Skeletal muscle cell (primary cell): Measurements from ENCODE around the gene RASSF5.
A peak's percentile ranks its signal among the peaks of the same experiment; 100 is the strongest.

Source experiments
- DNase-seq: peaks from one replicate; pipeline ENCODE4 v3.0.0-alpha.2; 2010; ENCODE audit warnings: low read depth
- H3K4me3 ChIP-seq: 2 replicates; pipeline ENCODE4 v1.5.1; 2011; ENCODE audit warnings: low read depth, mild to moderate bottlenecking, control low read depth, low read length, moderate library complexity

RASSF5 gene

DNA sequence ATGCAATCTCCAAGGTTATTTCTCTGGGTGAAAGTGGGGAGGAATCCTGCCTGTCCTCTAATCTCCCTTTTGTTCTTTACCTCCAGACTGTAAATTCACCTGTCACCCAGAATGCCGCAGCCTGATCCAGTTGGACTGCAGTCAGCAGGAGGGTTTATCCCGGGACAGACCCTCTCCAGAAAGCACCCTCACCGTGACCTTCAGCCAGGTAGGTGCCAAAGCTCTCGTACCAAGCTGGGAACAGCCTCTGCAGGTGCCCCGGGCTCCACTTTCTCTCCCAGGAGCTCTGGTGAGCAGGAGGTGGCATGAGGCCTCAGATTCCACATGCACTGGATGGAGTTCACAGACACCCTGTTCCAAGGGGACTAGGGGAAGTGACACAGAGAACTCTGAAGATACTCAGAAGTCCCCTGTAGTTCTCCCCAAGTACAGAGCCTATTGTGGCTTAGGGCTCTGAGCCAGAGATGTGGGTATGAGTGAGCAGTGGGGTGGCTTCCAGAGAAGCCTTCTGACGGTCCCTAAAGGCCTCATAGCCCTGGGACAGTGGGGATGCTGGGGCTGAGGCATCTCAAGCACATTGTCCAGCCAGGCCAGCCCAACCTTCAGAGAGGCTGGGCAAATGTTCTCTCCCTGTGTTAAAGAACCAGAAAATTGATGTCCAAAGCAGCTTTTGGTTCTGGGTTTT is 30.9 kb downstream of the RASSF5 start:
- DNase-seq, result no peak
- no peak overlapping the region for H3K4me3 ChIP-seq

DNA sequence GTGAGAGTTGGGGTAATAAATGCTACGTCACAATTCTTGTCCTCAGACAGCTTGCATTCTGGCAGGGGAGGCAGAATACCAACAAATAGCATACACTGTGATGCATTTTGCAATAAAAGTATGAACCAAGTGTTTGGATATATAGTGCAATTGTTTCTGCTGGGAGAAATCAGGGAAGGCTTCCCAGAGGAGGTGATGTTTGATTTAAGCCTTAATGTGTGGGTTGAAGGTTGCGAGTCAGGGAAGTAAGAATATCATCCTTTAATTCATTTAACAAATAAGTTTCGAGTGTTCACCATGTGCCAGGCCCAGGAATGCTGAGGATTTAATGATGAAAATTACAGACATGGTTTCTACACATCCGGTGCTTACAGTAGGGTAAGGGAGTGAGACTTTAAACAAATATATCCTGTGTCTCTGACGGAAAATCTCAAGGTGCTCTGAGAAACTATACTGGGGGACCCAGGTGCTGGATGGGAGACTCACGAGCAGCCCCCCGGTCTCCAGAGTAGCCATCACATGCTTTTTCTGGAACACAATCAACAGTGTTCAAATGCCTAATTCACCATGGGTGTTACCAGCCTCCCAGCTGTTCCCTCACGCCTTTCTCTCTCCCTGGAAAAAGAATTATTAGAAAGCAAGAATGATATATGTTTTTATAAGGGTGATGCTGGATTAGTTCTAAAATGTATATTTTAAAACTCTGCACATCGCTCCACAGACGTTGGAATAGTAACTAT is 31.7 kb downstream of the RASSF5 start:
- DNase-seq, result no peak
- no peak overlapping the region for H3K4me3 ChIP-seq

DNA sequence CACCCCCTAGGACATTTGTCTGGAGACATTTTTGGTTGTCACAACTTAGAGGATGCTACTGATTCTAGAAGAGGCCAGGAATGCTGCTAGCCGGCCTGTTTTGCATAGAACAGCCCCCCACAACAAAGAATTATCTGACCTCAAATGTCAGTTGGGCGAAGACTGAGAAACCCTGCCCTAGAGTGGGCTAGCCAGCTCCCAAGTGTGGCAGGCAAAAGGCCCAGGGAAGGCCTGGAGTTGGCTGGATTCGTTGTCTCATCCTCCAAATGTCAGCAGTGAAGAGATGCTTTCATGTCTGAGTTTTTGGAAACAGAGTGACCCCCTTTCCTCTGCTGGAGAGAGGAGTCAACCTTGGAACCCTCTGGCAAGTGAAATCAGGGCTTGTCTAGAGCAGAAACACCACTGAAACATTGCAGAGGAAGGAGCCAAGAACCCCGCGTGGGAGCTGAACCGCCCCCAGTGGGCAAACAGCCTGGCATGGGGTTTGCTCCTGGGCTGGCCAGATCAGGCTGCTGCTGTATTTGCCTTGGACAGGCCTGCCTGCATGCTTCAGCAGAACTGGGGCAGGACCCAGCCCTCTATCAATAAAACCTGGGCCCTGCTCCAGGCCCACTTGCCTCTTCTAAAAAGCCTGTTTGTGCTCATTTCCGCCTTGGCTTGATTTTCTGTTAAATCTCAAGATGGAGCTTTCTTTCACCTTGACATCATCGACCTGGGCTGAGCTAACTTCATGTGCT is 32.9 kb downstream of the RASSF5 start:
- no peak for DNase-seq
- H3K4me3 ChIP-seq, result no peak overlapping the region

DNA sequence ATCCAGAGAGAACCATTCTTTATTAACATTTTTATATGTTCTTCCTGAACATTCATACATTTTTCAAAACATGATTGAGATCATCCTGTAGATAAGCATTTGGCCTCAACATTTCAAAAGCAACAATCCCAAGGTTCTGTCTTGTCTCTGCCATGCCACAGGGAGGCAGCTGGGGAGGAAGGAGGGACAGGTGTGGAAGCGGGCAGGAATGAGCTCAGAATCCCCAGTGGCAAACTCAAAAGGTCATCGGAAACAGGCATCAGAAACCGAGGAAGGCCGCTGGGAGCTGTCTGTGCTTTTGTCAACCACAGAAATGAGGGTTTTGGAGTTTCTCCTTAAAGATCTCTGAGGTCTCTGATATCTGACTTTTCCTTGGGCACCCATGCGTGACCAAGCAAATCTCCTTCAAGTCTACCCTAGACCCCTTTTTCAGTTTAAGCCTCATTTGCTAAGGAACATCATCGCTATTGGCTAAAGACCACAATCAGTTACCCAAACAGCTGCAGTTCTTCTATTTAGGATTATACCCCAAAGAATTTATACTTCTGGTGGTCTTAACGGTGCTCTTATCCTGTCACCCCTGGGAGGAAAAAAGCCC is 34.0 kb downstream of the RASSF5 start:
- DNase-seq, result no peak
- H3K4me3 ChIP-seq, result no peak overlapping the region

DNA sequence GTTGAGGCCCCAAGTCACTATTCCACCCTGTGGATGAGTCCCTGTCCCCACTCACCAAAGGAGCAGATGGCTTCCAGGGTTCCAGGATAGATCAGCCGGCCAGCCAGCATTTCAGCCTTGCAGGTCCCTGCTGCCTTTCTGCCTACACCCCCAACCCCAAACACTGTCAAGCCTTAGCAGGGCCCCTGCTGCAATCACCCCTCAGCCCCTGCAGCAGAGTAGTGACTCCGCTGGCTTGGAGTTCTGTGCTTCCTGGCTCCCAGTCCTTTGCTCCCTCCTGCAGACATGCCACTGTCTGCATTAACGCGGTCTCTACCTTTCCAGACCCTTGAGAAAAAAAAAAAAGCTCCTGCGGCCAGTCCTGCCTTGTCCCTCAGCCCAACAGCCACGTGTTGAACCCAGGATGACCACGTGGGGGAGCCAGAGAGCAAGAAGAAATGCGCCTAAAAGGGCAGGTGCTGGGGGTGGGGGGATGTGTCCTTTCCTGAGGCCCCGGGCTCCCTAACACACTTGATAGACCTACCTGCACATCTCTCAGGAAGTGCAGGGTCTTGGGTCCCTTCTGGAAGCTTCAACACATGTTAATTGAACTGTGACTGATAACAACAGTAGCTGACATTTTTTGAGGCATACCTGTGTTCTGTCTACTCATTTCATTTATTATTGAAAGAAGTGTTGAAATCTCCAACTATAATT is 37.4 kb downstream of the RASSF5 start:
- no peak overlapping the region for H3K4me3 ChIP-seq
- no peak for DNase-seq

DNA sequence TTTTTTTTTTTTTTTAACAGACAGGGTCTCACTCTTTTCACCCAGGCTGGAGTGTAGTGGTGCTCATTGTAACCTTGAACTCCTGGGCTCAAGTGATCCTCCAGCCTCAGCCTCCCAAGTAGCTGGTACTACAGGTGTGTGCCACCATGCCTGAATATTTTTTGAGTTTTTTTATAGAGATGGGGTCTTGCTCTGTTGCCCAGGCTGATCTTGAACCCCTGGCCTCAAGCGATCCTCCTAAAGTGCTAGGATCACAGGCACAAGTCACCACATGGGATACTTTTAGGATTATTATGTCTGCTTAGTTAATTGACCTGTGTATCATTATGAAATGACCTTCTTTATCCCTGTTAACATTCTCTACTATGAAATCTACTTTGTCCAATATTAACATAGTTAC is 38.0 kb downstream of the RASSF5 start:
- no peak overlapping the region for H3K4me3 ChIP-seq
- no peak for DNase-seq

DNA sequence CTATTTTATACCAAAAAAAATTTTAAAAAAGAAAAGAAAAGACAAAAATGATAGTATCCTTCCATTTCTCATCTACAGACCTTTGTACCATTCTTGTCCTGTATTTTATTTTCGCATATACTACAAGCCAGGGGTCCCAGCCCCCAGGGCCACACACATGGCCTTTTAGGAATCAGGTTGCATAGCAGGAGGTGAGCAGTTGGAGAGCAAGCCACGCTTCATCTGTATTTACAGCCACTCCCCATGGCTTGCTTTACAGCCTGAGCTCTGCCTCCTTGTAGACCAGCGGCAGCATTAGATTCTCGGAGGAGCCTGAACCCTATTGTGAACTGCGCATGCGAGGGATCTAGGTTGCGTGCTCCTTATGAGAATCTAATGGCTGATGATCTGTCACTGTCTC is 39.8 kb downstream of the RASSF5 start:
- DNase-seq, result no peak
- H3K4me3 ChIP-seq, result no peak overlapping the region

DNA sequence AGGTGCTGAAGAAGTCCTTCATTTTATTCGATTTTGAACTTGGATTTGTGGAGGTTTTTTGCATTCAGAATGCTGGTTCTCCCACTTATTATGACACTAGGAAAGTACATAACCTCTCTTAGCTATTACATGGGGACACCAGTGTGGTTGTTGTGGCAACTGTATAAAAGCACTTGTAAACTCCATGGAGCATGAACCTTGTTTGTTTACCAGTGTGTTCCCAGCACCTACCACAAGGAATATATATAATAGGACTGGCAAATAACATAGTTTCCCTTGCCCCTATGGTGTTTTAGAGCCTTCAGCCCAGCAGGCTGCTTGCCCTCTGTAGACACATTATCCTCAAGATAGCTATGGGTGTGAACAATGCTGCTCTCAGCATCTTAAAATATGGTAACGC is 43.1 kb downstream of the RASSF5 start:
- H3K4me3 ChIP-seq, result no peak overlapping the region
- no peak for DNase-seq

DNA sequence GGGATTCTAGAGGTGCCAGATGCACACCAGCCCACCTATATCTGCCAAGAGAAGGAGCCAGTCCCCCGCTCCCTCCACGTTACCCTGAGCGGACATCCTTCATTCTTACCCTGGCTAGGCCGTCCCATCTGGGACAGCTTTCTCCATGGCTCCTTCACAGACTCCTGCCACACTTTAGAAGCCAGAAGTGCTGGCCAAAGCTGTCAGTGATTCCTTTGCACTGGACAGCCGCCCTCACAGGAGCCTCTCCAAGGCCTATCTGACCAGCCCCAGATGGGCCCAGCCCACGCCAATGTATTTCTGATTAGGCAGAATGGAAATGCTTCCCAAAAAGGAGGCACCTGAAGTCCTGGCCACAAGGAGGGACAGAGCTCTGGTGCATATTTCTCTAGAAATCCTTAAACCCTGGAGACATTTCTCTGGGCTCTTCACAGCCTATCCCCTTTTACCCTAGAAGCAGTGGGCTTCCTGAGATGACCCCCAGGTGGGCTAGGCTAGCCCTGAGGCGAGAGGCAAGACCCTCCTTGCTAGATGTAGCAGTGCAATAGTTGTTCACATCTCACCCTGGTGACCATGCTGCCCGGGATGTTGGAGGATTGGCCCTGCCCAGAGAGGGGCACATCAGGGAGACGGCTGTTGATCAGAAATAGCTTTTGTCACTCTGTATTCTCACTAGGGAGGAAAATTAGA is 44.1 kb downstream of the RASSF5 start:
- H3K4me3 ChIP-seq, result no peak overlapping the region
- no peak for DNase-seq

DNA sequence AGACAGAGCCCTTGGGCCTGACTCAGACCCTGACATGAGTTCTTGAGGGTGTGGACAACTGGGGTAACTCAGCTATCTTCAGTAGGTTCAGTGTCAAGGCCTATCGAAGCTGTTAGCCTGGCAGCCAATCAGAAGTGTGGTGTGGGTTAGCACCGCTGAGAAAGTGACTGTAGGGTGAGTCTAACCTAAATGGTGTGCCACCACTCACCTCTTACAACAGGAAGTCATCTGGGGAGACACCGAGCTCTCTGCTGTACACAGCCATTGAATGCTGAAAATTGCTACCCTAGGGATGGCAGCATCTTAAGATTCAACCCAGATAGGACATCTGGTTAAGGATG is 44.6 kb downstream of the RASSF5 start:
- H3K4me3 ChIP-seq, result no peak overlapping the region
- DNase-seq, result no peak

DNA sequence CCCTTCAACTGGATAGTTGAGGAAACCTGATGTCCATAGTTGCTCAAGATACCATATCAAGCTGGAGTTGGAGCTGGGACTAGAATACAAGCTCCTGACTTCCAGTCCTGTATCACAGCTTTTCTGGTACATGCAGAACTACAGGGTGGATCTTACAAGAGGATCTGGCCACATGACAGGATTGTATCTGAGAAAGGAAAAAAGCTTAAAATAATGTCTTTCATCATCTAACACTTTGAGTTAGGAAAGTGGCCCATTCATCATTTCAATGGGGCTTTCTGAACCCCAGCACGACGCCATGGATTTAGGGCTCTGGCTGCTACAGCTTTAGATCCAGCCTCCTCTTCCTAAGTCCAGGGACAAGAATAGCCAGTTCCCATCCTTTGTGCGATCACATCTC is 46.9 kb downstream of the RASSF5 start:
- no peak overlapping the region for H3K4me3 ChIP-seq
- no peak for DNase-seq

DNA sequence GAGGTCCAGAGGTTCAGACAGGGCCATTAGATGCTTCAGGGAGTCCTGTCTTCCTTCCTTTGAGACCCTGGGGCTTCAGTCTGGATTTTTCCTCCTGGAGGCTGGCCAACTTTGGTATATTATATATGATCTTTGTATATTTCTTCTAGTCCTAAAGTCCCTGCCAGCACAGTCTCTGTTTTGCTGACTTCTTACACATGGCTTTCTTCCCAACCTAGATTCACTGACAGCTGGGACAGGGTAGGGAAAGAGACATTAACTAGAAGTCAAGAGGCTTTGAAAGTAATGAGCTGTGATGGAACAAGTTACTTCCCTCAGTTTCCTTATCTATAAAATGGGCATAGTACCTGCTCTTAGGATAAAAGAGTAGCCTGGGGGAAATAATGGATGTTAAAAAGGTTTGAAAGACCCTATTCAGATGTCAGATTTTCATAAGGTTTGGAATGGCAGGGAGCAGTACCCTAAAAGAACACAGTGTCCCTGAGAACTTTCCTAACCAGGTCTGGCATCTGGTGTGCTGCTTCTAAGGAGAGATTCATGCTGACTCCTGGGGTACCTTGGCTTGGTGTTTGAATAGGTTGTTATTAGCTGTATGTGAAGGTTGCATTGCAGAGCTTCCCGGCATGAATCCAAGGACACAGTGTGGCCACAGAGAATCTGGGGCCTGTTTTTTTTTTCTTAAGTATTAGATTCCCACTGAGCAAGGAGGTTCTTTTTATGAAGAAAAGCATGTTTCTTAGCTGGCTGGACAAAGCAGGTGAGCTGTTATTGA is 47.6 kb downstream of the RASSF5 start:
- no peak overlapping the region for H3K4me3 ChIP-seq
- no peak for DNase-seq

DNA sequence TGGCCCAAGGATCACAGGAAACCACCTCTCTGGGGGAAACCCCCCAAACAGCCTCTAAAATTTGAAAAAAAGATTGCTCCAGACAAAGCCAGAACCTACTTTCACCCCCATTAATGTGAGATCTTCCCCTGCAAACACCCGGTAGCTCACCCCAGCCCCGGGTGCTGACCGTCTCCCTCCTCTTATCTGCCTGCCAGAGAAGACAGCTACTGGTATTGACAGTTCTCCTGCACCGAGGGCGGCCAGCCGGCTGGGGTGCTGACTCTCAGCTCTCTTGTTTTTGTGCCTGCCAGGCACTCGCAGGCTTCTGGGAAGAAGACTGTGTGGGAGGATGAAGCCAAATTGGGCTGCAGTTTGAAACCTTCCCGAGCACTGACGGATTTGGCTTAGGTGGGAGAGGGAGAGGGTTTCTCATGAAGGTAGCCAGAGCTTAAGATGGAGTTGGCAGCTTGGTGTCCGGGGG is 48.2 kb downstream of the RASSF5 start:
- no peak for DNase-seq
- no peak overlapping the region for H3K4me3 ChIP-seq

DNA sequence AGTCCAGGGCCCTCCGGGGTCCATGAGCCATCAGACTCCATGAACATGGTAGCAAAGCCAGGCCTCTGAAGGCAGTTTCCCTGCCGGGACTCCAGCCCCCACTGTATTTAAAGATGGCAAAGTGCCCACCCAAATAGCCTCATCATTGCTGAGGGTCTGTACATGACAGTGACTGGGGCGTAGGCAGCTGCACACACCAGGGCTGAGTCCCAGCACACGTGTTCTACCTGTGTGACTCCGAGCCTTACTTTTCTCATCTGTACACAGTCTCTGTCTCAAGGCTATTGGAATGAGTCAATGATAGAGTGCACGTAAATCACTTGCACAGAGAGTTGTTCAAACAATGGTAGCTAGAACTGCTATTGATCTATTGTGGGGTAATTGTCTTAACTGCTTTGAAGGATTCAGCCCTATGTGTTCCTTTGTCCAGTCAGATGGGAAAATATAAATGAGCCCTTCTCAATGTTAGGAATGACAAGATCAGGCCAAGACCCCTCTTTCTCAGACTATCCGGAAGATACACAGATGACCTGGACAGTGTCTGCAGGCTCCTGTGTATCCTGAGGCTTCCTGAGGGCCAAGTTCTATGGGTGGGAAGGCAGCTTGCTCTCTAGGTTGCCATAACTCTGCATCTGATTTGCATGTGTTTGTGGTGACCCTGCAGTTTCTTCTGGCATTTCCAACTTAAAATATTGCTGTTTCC is 48.9 kb downstream of the RASSF5 start:
- no peak for DNase-seq
- H3K4me3 ChIP-seq, result no peak overlapping the region

DNA sequence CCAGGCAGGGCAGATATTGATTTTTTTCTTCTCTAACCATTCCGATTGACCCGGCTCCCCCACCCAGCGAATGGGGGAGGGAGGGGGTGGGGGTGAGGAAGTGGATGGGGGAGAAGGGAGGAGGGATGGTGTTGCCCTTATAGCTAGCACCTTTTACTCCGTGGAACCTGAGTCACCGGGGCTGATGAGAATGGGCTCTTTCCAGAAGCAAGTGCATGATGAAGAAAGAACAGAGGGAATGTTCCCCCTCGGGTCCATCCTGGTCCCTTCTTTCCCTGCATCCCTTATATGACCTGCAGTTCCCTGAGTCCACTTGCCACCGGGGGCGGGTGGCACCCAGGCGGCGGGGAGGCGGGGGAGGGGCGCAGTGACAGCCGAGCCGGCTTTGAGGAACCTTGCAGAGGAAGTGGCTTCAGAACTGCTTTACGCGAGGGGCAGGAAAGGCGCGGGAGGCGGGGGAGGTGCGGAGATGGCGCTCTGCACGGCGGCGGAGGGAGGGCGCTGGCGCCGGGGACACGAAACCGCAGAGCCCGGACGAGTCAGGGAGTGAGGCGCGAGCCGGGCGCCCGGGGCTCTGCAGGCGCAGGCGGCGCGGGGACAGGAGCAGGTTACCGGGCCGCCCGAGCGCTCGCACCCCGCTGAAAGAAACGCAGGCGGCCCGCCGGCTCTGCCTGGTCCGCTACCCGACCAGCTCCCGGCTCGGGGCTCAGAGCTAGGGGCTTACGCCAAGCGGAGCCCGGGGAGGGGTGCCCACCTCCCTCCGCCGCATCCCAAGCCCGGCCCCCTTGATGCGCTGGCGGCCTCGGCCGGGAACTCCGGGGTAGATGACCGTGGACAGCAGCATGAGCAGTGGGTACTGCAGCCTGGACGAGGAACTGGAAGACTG is 49.7 kb downstream of the RASSF5 start:
- no peak for DNase-seq
- peak overlapping the region; percentile 51 for H3K4me3 ChIP-seq

DNA sequence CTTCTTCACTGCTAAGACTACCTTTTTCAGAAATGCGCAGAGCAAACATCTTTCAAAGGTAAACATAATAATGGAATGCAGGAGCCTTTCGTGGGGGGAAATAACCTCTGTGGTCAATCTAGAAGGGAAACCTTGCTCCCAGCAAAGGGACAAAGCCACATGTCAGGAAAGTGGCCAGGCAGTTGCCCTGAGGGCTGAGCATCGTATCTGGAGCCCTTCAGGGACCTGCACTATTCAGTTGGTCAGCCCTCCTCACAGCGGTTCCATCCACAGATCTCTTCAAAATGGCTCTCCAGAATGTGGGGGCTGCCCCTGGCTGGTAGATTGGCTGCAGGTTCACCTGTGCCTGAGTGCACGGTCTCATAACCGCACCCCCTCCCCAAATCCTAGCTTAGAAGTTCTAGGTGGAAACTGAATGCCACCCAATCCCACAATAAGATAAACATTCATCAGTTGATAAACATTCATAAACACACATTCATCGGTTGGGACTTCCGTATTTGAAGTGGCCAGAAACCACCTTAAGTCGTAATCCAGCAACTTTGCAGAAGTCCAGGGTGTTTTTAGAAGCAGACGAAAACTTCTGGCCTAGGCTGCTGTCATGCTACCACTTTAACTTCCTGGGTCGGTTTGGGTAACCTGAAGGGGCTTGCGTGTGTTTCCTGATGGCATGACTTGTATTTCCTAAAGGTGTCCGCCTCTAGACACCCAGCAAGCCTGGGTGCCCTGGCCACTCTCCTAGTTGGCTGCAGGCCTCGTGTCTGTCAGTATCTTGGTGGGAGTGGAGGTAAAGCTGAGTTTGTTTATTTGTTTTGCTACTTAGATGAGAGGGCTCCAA is 50.5 kb downstream of the RASSF5 start:
- H3K4me3 ChIP-seq, result peak overlapping the region; percentile 51
- DNase-seq, result no peak
